ENCODE measurements around the gene CDKAL1. TPM values are rescaled to one million over a fixed set of nuclear protein-coding genes. Genes with fewer than 3 reads are reported as not detected.

Gene CDKAL1
- total RNA-seq, 1 donor from 2014 or later: 34.3 TPM

GRCh38 chr6:21102624-21103023, 568.4 kb downstream of the CDKAL1 start:
- peaks cover 9% of the 10 kb centered on the region for H3K9me3 Mint-ChIP-seq (ENCODE audit: low read depth)
- peak; percentile 24 for TF ChIP-seq CTCF (IDR thresholded peaks at IDR 0.05; ENCODE audit: unreplicated experiment)
- H3K36me3 Mint-ChIP-seq (ENCODE audit: insufficient read depth): peaks cover 5% of the 10 kb centered on the region
- H3K27ac Mint-ChIP-seq: peak overlapping the region; percentile 79
- peak overlapping the region; percentile 2 for H3K4me3 Mint-ChIP-seq (ENCODE audit: low read depth)
- DNase-seq (ENCODE audit: low spot score, unreplicated experiment): no peak
- peaks cover 62% of the 10 kb centered on the region for H3K4me1 Mint-ChIP-seq (ENCODE audit: low read depth)
- no peaks in the 10 kb centered on the region for H3K27me3 Mint-ChIP-seq

DNA sequence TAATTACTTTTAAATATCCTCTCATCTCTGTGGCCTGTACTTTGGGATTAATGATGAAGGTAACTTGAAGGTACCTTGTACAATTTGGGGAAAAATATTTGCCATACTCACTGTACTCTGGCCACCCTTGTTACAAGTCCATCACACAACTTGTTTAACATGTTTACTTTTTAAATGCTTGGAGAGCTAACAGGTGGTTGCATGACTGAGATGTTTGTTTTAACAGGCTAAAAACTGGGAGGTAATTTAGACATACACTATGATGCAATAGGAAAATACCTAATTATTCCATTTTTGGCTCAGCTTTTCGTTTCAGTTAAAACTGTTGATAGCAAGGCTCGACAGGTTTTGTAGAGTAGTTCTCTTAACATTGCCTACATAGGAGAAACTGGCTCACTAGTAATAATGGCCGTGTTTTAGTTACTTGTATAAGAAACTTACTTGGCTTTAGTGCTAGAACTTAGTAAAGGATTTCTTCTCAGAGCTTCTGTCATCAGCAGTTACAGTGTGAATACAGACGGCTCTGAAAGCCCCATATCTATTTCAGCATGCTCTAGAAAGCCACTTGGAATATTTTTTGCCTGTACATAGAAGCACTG, 569.5 kb downstream of the CDKAL1 start:
- Mint-ChIP-seq H3K9me3 (ENCODE audit: low read depth) (peaks cover 3% of the 10 kb centered on the region), H3K27me3 (no peaks in the 10 kb centered on the region), H3K27ac (peak overlapping the region; percentile 79), H3K36me3 (ENCODE audit: insufficient read depth) (peaks cover 2% of the 10 kb centered on the region), H3K4me1 (ENCODE audit: low read depth) (peaks cover 56% of the 10 kb centered on the region), H3K4me3 (ENCODE audit: low read depth) (no peak overlapping the region)
- no peak for TF ChIP-seq CTCF (IDR thresholded peaks at IDR 0.05; ENCODE audit: unreplicated experiment)
- no peak for DNase-seq (ENCODE audit: low spot score, unreplicated experiment)

DNA sequence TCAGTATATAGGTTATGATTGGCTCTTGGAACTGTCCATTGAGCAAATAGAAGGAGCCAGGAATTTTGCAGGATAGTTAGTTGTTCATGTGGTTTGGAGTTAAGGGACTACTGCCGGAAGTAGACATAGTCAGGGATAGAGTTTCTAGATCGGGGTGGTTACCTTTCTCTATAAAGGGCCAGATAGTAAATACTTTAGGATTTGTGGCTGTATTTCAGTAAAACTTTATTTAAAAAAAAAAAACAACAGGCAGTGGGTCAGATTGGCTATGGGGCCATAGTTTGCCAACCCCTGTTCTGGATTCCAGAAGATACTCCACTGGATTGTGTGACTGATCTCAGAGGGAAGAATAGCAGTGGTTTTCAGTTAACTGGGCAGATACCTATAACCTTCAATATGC, 570.0 kb downstream of the CDKAL1 start:
- peaks cover 58% of the 10 kb centered on the region for H3K4me1 Mint-ChIP-seq (ENCODE audit: low read depth)
- H3K27me3 Mint-ChIP-seq: no peaks in the 10 kb centered on the region
- H3K4me3 Mint-ChIP-seq (ENCODE audit: low read depth): no peak overlapping the region
- H3K27ac Mint-ChIP-seq: peak overlapping the region; percentile 76
- peaks cover 2% of the 10 kb centered on the region for H3K36me3 Mint-ChIP-seq (ENCODE audit: insufficient read depth)
- DNase-seq (ENCODE audit: low spot score, unreplicated experiment): no peak
- H3K9me3 Mint-ChIP-seq (ENCODE audit: low read depth): peaks cover 3% of the 10 kb centered on the region
- TF ChIP-seq CTCF (IDR thresholded peaks at IDR 0.05; ENCODE audit: unreplicated experiment): no peak

GRCh38 chr6:21107796-21108195, 573.5 kb downstream of the CDKAL1 start:
- no peak overlapping the region for H3K27ac Mint-ChIP-seq
- no peak overlapping the region for H3K4me3 Mint-ChIP-seq (ENCODE audit: low read depth)

More at GRCh38 chr6:21107796-21108195, 573.5 kb downstream of the CDKAL1 start:
- no peak for DNase-seq (ENCODE audit: low spot score, unreplicated experiment)
- no peak for TF ChIP-seq CTCF (IDR thresholded peaks at IDR 0.05; ENCODE audit: unreplicated experiment)
- Mint-ChIP-seq H3K27me3 (no peaks in the 10 kb centered on the region), H3K4me1 (ENCODE audit: low read depth) (peaks cover 58% of the 10 kb centered on the region), H3K9me3 (ENCODE audit: low read depth) (peaks cover 3% of the 10 kb centered on the region), H3K36me3 (ENCODE audit: insufficient read depth) (peaks cover 2% of the 10 kb centered on the region)

Data from progenitor cell of endocrine pancreas (in vitro differentiated cells).